Activated CD4-positive, alpha-beta memory T cell treated with anti-CD3 and anti-CD28 coated beads for 36 hours (primary cell): ENCODE measurements around the gene SMYD1. TPM values are rescaled to one million over a fixed set of nuclear protein-coding genes. Genes with fewer than 3 reads are reported as not detected.

Source experiments
- CTCF ChIA-PET: fragments of 350-600 bp; sonication (Branson Sonifier 250); formaldehyde crosslinking; loops from one replicate; lab custom pipeline; 2021; ENCODE audit warnings: antibody characterized with exemption, inconsistent platforms; lab: Charles Lee
- POLR2A ChIA-PET: fragments of 350-600 bp; sonication (Branson Sonifier 250); formaldehyde crosslinking; loops from one replicate; lab custom pipeline; 2021; ENCODE audit warnings: antibody characterized with exemption; lab: Charles Lee
- DNase-seq: peaks from one replicate; pipeline ENCODE4 v3.0.0-alpha.2; 2020
- H3K27ac Mint-ChIP-seq: one replicate; pipeline ENCODE4 v1.8.0; 2021; ENCODE audit warnings: mixed read lengths
- H3K27me3 Mint-ChIP-seq: one replicate; pipeline ENCODE4 v1.8.0; 2021; ENCODE audit warnings: mixed read lengths
- H3K36me3 Mint-ChIP-seq: one replicate; pipeline ENCODE4 v1.8.0; 2021; ENCODE audit warnings: mixed read lengths
- H3K4me1 Mint-ChIP-seq: one replicate; pipeline ENCODE4 v1.8.0; 2021; ENCODE audit warnings: low read depth, mixed read lengths
- H3K4me3 Mint-ChIP-seq: one replicate; pipeline ENCODE4 v1.8.0; 2021; ENCODE audit warnings: mild to moderate bottlenecking, mixed read lengths
- H3K9me3 Mint-ChIP-seq: one replicate; pipeline ENCODE4 v1.8.0; 2021; ENCODE audit warnings: mixed read lengths
- intact Hi-C: fragments of 100-400 bp; cut with micrococcal nuclease; formaldehyde crosslinking; loops from one replicate; pipeline ENCODE4 v1.15.1; 2023
- total RNA-seq, 2 experiments: library from RNA; stranded (reverse); gene quantifications; one replicate each; pipeline ENCODE4 v1.2.3, GENCODE V29; 2021

SMYD1 gene
- total RNA-seq, 2 experiments from 2014 or later: not detected

GRCh38 chr2:88057437-88057844 lies 10.2 kb upstream of the SMYD1 start:
- Mint-ChIP-seq H3K36me3 (peaks cover 19% of the 10 kb centered on the region), H3K9me3 (no peaks in the 10 kb centered on the region), H3K4me3 (no peak overlapping the region), H3K27ac (no peak overlapping the region), H3K27me3 (no peaks in the 10 kb centered on the region), H3K4me1 (peaks cover 35% of the 10 kb centered on the region)
- POLR2A ChIA-PET: no interaction called here
- no peak for DNase-seq
- CTCF ChIA-PET: no interaction called here
- intact Hi-C loops: no loop called here

- ChIA-PET POLR2A (no interaction called here), CTCF (interaction anchor here (4.9 kb wide), 1 partner anchor 103 kb away, joined by 215 read pairs; no protein-coding TSS in a partner anchor)
- H3K4me1 Mint-ChIP-seq: peaks cover 29% of the 10 kb centered on the region
- no peak overlapping the region for H3K4me3 Mint-ChIP-seq
- no peak overlapping the region for H3K27ac Mint-ChIP-seq
- peaks cover 15% of the 10 kb centered on the region for H3K36me3 Mint-ChIP-seq
- intact Hi-C loops: no loop called here
- DNase-seq: no peak
- no peaks in the 10 kb centered on the region for H3K27me3 Mint-ChIP-seq
- no peaks in the 10 kb centered on the region for H3K9me3 Mint-ChIP-seq
These were observed 9.4 kb upstream of the SMYD1 start for GRCh38 chr2:88058191-88058590.

- Mint-ChIP-seq H3K27me3 (no peaks in the 10 kb centered on the region), H3K4me1 (peaks cover 14% of the 10 kb centered on the region), H3K9me3 (no peaks in the 10 kb centered on the region), H3K4me3 (no peak overlapping the region), H3K36me3 (peaks cover 2% of the 10 kb centered on the region), H3K27ac (no peak overlapping the region)
- peak; percentile 47 for DNase-seq
- CTCF ChIA-PET: interaction anchor here (0.6 to 4.9 kb wide), 42 partner anchors 9 to 611 kb away, joined by 3 to 215 read pairs (median 5); partner anchors contain the start of gene RNU2-63P
- POLR2A ChIA-PET: interaction anchor here (2.0 kb wide), 1 partner anchor 44 kb away, joined by 15 read pairs; the partner anchor contains the start of gene RNU2-63P
- intact Hi-C loops: loop anchor here (1.0 to 10.0 kb wide), 3 partner anchors 100 to 395 kb away; partner anchors contain the start of gene FOXI3
These were observed 7.4 kb upstream of the SMYD1 start for GRCh38 chr2:88059979-88060906.

GRCh38 chr2:88060907-88061275 lies 6.7 kb upstream of the SMYD1 start:
- H3K4me1 Mint-ChIP-seq: peaks cover 11% of the 10 kb centered on the region
- no peaks in the 10 kb centered on the region for H3K9me3 Mint-ChIP-seq
- ChIA-PET CTCF (interaction anchor here (0.6 to 4.9 kb wide), 37 partner anchors 8 to 611 kb away, joined by 3 to 215 read pairs (median 5); partner anchors contain the start of gene RNU2-63P), POLR2A (interaction anchor here (2.0 kb wide), 1 partner anchor 44 kb away, joined by 15 read pairs; the partner anchor contains the start of gene RNU2-63P)
- H3K4me3 Mint-ChIP-seq: no peak overlapping the region
- no peaks in the 10 kb centered on the region for H3K27me3 Mint-ChIP-seq
- no peak for DNase-seq
- no peak overlapping the region for H3K27ac Mint-ChIP-seq
- no peaks in the 10 kb centered on the region for H3K36me3 Mint-ChIP-seq
- intact Hi-C loops: loop anchor here (1.0 to 10.0 kb wide), 3 partner anchors 99 to 394 kb away; partner anchors contain the start of gene FOXI3

GRCh38 chr2:88061295-88061694 lies 6.3 kb upstream of the SMYD1 start:
- Mint-ChIP-seq H3K27me3 (no peaks in the 10 kb centered on the region), H3K36me3 (no peaks in the 10 kb centered on the region), H3K9me3 (no peaks in the 10 kb centered on the region), H3K4me3 (no peak overlapping the region), H3K27ac (no peak overlapping the region), H3K4me1 (peaks cover 7% of the 10 kb centered on the region)
- ChIA-PET CTCF (interaction anchor here (0.9 to 4.9 kb wide), 20 partner anchors 8 to 610 kb away, joined by 3 to 215 read pairs (median 6); partner anchors contain the start of gene RNU2-63P), POLR2A (interaction anchor here (2.0 kb wide), 1 partner anchor 45 kb away, joined by 15 read pairs; the partner anchor contains the start of gene RNU2-63P)
- intact Hi-C loops: loop anchor here (10.0 kb wide), 1 partner anchor 394 kb away; the partner anchor contains the start of gene FOXI3
- DNase-seq: no peak

GRCh38 chr2:88066543-88066942 lies 1.1 kb upstream of the SMYD1 start:
- no peak for DNase-seq
- POLR2A ChIA-PET: no interaction called here
- H3K27ac Mint-ChIP-seq: no peak overlapping the region

GRCh38 chr2:88067189-88067588 lies 436 bp upstream of the SMYD1 start:
- Mint-ChIP-seq H3K27ac (no peak overlapping the region), H3K9me3 (no peaks in the 10 kb centered on the region), H3K36me3 (no peaks in the 10 kb centered on the region), H3K4me3 (no peak overlapping the region), H3K4me1 (no peaks in the 10 kb centered on the region), H3K27me3 (no peaks in the 10 kb centered on the region)
- ChIA-PET POLR2A (interaction anchor here (0.6 kb wide), 1 partner anchor 92 kb away, joined by 5 read pairs; no protein-coding TSS in a partner anchor), CTCF (interaction anchor here (0.6 kb wide), 1 partner anchor 95 kb away, joined by 3 read pairs; no protein-coding TSS in a partner anchor)
- intact Hi-C loops: loop anchor here (10.0 kb wide), 1 partner anchor 388 kb away; the partner anchor contains the start of gene FOXI3
- DNase-seq: no peak

More at GRCh38 chr2:88066543-88066942, 1.1 kb upstream of the SMYD1 start:
- Mint-ChIP-seq H3K4me1 (no peaks in the 10 kb centered on the region), H3K4me3 (no peak overlapping the region), H3K9me3 (no peaks in the 10 kb centered on the region), H3K27me3 (no peaks in the 10 kb centered on the region), H3K36me3 (no peaks in the 10 kb centered on the region)
- intact Hi-C loops: loop anchor here (10.0 kb wide), 1 partner anchor 388 kb away; the partner anchor contains the start of gene FOXI3
- CTCF ChIA-PET: interaction anchor here (0.6 kb wide), 1 partner anchor 96 kb away, joined by 3 read pairs; no protein-coding TSS in a partner anchor

GRCh38 chr2:88068044-88068443 lies 419 bp downstream of the SMYD1 start:
- intact Hi-C loops: loop anchor here (10.0 kb wide), 1 partner anchor 387 kb away; the partner anchor contains the start of gene FOXI3
- H3K36me3 Mint-ChIP-seq: no peaks in the 10 kb centered on the region
- CTCF ChIA-PET: interaction anchor here (0.7 to 1.7 kb wide), 2 partner anchors 8 to 1301 kb away, joined by 3 to 10 read pairs; no protein-coding TSS in a partner anchor
- H3K27me3 Mint-ChIP-seq: no peaks in the 10 kb centered on the region
- H3K4me3 Mint-ChIP-seq: no peak overlapping the region
- H3K27ac Mint-ChIP-seq: no peak overlapping the region
- no peaks in the 10 kb centered on the region for H3K4me1 Mint-ChIP-seq
- no peaks in the 10 kb centered on the region for H3K9me3 Mint-ChIP-seq
- no peak for DNase-seq
- POLR2A ChIA-PET: no interaction called here

GRCh38 chr2:88069117-88069516 lies 1.5 kb downstream of the SMYD1 start:
- POLR2A ChIA-PET: no interaction called here
- Mint-ChIP-seq H3K9me3 (no peaks in the 10 kb centered on the region), H3K4me1 (no peaks in the 10 kb centered on the region), H3K4me3 (no peak overlapping the region), H3K27me3 (no peaks in the 10 kb centered on the region), H3K36me3 (no peaks in the 10 kb centered on the region), H3K27ac (no peak overlapping the region)
- CTCF ChIA-PET: interaction anchor here (1.0 to 1.7 kb wide), 2 partner anchors 9 to 91 kb away, joined by 3 to 10 read pairs; no protein-coding TSS in a partner anchor
- no peak for DNase-seq
- intact Hi-C loops: loop anchor here (10.0 kb wide), 1 partner anchor 386 kb away; the partner anchor contains the start of gene FOXI3

GRCh38 chr2:88070055-88070454 lies 2.4 kb downstream of the SMYD1 start:
- DNase-seq: no peak
- intact Hi-C loops: no loop called here
- no peak overlapping the region for H3K27ac Mint-ChIP-seq
- ChIA-PET CTCF (no interaction called here), POLR2A (interaction anchor here (0.7 kb wide), 1 partner anchor 666 kb away, joined by 5 read pairs; no protein-coding TSS in a partner anchor)
- H3K27me3 Mint-ChIP-seq: no peaks in the 10 kb centered on the region
- no peaks in the 10 kb centered on the region for H3K36me3 Mint-ChIP-seq
- no peak overlapping the region for H3K4me3 Mint-ChIP-seq
- H3K9me3 Mint-ChIP-seq: no peaks in the 10 kb centered on the region
- no peaks in the 10 kb centered on the region for H3K4me1 Mint-ChIP-seq

GRCh38 chr2:88071365-88071764 lies 3.7 kb downstream of the SMYD1 start:
- no peaks in the 10 kb centered on the region for H3K9me3 Mint-ChIP-seq
- H3K4me1 Mint-ChIP-seq: no peaks in the 10 kb centered on the region
- ChIA-PET POLR2A (no interaction called here), CTCF (no interaction called here)
- no peak overlapping the region for H3K27ac Mint-ChIP-seq
- H3K36me3 Mint-ChIP-seq: no peaks in the 10 kb centered on the region
- no peaks in the 10 kb centered on the region for H3K27me3 Mint-ChIP-seq
- intact Hi-C loops: no loop called here
- no peak for DNase-seq
- no peak overlapping the region for H3K4me3 Mint-ChIP-seq
